Vagina (tissue), 1 donor: ENCODE measurements around the gene PRCP. TPM values are rescaled to one million over a fixed set of nuclear protein-coding genes. Genes with fewer than 3 reads are reported as not detected.

ENCODE experiments used
- total RNA-seq: library from RNA; depleted of rRNA; stranded (reverse); fragments of >200 nt; gene quantifications from one replicate; pipeline ENCODE4 v1.2.3, GENCODE V29; 2016

Gene PRCP
- total RNA-seq, 1 donor from 2014 or later = 79.3 TPM

Other genes with a start within 250 kb of the PRCP start
- gene FAM181B, start 166.6 kb downstream of the PRCP start, total RNA-seq = 0.49 TPM
- 1.5 TPM for gene DDIAS, start 1.3 kb upstream of the PRCP start, total RNA-seq
- 10.8 TPM for gene RAB30, start 171.5 kb upstream of the PRCP start, total RNA-seq